ENCODE results near the gene LRP11.

- TF ChIP-seq RB1 (IDR thresholded peaks at IDR 0.05; ENCODE audit: borderline replicate concordance) (no peak), MEF2B (IDR thresholded peaks at IDR 0.05; ENCODE audit: partially characterized antibody, poor library complexity, severe bottlenecking) (no peak), RCOR1 (conservative IDR thresholded peaks at IDR 0.05; ENCODE audit: low read depth, low read length) (no peak), CREB1 (IDR thresholded peaks at IDR 0.05; ENCODE audit: low read depth) (no peak), GATAD2B (conservative IDR thresholded peaks at IDR 0.05; ENCODE audit: low read depth) (no peak), CTCF (IDR thresholded peaks at IDR 0.05 in 2 of 3, conservative IDR thresholded peaks at IDR 0.05 in 1 of 3; ENCODE audit: control insufficient read depth in 2 of 3, extremely low read depth in 1 of 3, insufficient read depth in 1 of 3, low read depth in 3 of 3, low read length in 3 of 3) (no peak)
These were observed 26.5 kb upstream of the LRP11 start for GRCh38 chr6:149890629-149891045.
